ENCODE measurements around the gene WFIKKN1.
A peak's percentile ranks its signal among the peaks of the same experiment; 100 is the strongest.

WFIKKN1 gene

DNA sequence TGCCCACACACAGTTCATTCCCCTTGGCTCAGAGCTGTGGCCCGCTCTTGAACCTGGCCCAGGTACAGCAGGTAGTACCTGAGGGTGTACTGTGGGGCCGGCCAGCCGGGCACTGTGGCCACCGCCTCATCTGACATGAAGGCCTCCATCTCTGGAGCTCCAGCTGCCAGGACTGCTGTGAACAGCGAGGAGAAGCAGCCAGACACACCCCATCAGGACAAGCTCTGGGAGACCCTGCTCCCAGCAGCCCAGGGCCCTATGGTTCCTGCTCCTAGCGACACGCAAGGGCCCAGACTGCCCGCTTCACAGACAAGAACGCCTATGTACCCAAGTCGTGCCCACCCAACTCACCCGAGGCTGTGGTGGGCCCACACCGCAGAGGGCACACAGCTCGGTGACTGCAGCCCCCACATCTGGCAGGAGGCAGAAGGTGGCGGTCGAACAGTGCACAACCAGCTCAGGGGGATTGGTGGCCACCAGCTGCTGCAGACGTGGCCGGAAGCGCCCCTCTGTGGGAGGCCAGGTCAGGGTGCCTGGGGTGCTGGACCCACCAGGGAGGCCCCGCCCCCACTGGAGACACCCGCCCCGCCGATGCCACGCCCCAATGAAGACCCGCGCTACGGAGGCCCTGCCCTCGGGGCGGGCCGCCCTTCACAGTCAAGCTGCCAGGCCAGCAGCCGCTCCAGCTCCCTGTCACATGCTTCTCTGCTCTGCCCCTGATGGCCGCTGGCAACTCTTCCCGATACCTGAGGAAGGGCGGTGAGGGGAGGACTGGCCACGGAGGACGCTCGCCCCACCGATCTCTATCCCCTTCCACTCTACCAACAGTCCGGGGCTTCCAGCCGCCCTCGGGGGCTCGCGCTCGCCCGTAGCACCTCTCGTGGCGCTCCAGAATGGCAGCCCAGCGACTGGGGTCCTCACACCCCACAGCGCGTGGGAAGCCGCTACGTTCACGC is 48.4 kb downstream of the WFIKKN1 start (continued):
- TF ChIP-seq TSHZ1 (tag by site-specific recombination; IDR thresholded peaks at IDR 0.05; ENCODE audit: borderline replicate concordance) = no peak
- TF ChIP-seq, protein P1, sequence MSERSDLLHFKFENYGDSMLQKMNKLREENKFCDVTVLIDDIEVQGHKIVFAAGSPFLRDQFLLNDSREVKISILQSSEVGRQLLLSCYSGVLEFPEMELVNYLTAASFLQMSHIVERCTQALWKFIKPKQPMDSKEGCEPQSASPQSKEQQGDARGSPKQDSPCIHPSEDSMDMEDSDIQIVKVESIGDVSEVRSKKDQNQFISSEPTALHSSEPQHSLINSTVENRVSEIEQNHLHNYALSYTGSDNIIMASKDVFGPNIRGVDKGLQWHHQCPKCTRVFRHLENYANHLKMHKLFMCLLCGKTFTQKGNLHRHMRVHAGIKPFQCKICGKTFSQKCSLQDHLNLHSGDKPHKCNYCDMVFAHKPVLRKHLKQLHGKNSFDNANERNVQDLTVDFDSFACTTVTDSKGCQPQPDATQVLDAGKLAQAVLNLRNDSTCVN (tag by site-specific recombination; optimal IDR thresholded peaks at IDR 0.05) = peak; percentile 74
- TF ChIP-seq ZNF585B (tag by site-specific recombination; IDR thresholded peaks at IDR 0.05) = no peak
- peak; percentile 27; the same call in 1 of the 2 replicates for TF ChIP-seq INSM2 (tag by site-specific recombination; IDR thresholded peaks at IDR 0.05)
- no peak for TF ChIP-seq ZNF248 (tag by site-specific recombination; IDR thresholded peaks at IDR 0.05)
- TF ChIP-seq ZNF140 (tag by site-specific recombination; IDR thresholded peaks at IDR 0.05) = no peak
- no peak for TF ChIP-seq ZNF580 (tag by site-specific recombination; IDR thresholded peaks at IDR 0.05)
- no peak for TF ChIP-seq ZNF558 (tag by site-specific recombination; IDR thresholded peaks at IDR 0.05)
- TF ChIP-seq BCL11A (tag by site-specific recombination; IDR thresholded peaks at IDR 0.05; ENCODE audit: low read depth) = 0 out of 2 replicates have a peak, but pooled peaks have one; percentile 60
- peak; percentile 99 for TF ChIP-seq ZNF692 (tag by site-specific recombination; IDR thresholded peaks at IDR 0.05)
- peak; percentile 88 for TF ChIP-seq SP3 (tag by site-specific recombination; IDR thresholded peaks at IDR 0.05)
- TF ChIP-seq ZNF621 (tag by site-specific recombination; IDR thresholded peaks at IDR 0.05) = no peak
- TF ChIP-seq, protein P2, sequence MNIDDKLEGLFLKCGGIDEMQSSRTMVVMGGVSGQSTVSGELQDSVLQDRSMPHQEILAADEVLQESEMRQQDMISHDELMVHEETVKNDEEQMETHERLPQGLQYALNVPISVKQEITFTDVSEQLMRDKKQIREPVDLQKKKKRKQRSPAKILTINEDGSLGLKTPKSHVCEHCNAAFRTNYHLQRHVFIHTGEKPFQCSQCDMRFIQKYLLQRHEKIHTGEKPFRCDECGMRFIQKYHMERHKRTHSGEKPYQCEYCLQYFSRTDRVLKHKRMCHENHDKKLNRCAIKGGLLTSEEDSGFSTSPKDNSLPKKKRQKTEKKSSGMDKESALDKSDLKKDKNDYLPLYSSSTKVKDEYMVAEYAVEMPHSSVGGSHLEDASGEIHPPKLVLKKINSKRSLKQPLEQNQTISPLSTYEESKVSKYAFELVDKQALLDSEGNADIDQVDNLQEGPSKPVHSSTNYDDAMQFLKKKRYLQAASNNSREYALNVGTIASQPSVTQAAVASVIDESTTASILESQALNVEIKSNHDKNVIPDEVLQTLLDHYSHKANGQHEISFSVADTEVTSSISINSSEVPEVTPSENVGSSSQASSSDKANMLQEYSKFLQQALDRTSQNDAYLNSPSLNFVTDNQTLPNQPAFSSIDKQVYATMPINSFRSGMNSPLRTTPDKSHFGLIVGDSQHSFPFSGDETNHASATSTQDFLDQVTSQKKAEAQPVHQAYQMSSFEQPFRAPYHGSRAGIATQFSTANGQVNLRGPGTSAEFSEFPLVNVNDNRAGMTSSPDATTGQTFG (tag by site-specific recombination; IDR thresholded peaks at IDR 0.05; ENCODE audit: borderline replicate concordance) = no peak
- TF ChIP-seq ZBTB48 (tag by site-specific recombination; IDR thresholded peaks at IDR 0.05) = no peak
- 0 out of 2 replicates have a peak, but pooled peaks have one; percentile 30 for TF ChIP-seq ZNF660 (tag by site-specific recombination; IDR thresholded peaks at IDR 0.05)
- TF ChIP-seq, protein P3, sequence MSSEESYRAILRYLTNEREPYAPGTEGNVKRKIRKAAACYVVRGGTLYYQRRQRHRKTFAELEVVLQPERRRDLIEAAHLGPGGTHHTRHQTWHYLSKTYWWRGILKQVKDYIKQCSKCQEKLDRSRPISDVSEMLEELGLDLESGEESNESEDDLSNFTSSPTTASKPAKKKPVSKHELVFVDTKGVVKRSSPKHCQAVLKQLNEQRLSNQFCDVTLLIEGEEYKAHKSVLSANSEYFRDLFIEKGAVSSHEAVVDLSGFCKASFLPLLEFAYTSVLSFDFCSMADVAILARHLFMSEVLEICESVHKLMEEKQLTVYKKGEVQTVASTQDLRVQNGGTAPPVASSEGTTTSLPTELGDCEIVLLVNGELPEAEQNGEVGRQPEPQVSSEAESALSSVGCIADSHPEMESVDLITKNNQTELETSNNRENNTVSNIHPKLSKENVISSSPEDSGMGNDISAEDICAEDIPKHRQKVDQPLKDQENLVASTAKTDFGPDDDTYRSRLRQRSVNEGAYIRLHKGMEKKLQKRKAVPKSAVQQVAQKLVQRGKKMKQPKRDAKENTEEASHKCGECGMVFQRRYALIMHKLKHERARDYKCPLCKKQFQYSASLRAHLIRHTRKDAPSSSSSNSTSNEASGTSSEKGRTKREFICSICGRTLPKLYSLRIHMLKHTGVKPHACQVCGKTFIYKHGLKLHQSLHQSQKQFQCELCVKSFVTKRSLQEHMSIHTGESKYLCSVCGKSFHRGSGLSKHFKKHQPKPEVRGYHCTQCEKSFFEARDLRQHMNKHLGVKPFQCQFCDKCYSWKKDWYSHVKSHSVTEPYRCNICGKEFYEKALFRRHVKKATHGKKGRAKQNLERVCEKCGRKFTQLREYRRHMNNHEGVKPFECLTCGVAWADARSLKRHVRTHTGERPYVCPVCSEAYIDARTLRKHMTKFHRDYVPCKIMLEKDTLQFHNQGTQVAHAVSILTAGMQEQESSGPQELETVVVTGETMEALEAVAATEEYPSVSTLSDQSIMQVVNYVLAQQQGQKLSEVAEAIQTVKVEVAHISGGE (tag by site-specific recombination; conservative IDR thresholded peaks at IDR 0.05; ENCODE audit: low read depth) = no peak
- no peak for TF ChIP-seq ZNF701 (tag by site-specific recombination; IDR thresholded peaks at IDR 0.05)
- no peak for TF ChIP-seq ZBTB20 (tag by site-specific recombination; IDR thresholded peaks at IDR 0.05)
- peak; percentile 99 for TF ChIP-seq ZFP69B (tag by site-specific recombination; IDR thresholded peaks at IDR 0.05)
- no peak for TF ChIP-seq AEBP2 (tag by site-specific recombination; IDR thresholded peaks at IDR 0.05; ENCODE audit: borderline replicate concordance)
- no peak for TF ChIP-seq MZF1 (tag by site-specific recombination; IDR thresholded peaks at IDR 0.05; ENCODE audit: borderline replicate concordance)
- no peak for TF ChIP-seq SCRT1 (tag by site-specific recombination; IDR thresholded peaks at IDR 0.05; ENCODE audit: borderline replicate concordance)

Measured in HEK293 (cell line).